Mucosa of rectum (tissue), 2 donors: ENCODE results near the gene FLYWCH2.

Experiments
- H3K27ac ChIP-seq, 2 donors: one replicate each; pipeline ENCODE4 v1.7.0; 2013; ENCODE audit warnings: inconsistent platforms in 2 of 2, low read depth in 2 of 2, low read length in 2 of 2
- H3K27me3 ChIP-seq, 2 donors: one replicate each; pipeline ENCODE4 v1.7.0; 2013; ENCODE audit warnings: low read length in 2 of 2; ENCODE audit not compliant: control insufficient read depth in 2 of 2, insufficient read depth in 2 of 2
- H3K36me3 ChIP-seq, 2 donors: one replicate each; pipeline ENCODE4 v1.7.0; 2013; ENCODE audit warnings: low read length in 2 of 2; ENCODE audit not compliant: control insufficient read depth in 2 of 2, insufficient read depth in 2 of 2
- H3K4me1 ChIP-seq, 2 donors: one replicate each; pipeline ENCODE4 v1.7.0; 2013; ENCODE audit warnings: low read length in 2 of 2, mild to moderate bottlenecking in 1 of 2; ENCODE audit not compliant: control insufficient read depth in 2 of 2, insufficient read depth in 2 of 2
- H3K4me3 ChIP-seq, 2 donors: one replicate each; pipeline ENCODE4 v1.7.0; 2013; ENCODE audit warnings: low read length in 2 of 2
- H3K9ac ChIP-seq, 2 donors: one replicate each; pipeline ENCODE4 v1.7.0; 2013; ENCODE audit warnings: low read length in 2 of 2, low read depth in 1 of 2, mild to moderate bottlenecking in 1 of 2
- H3K9me3 ChIP-seq, 2 donors: one replicate each; pipeline ENCODE4 v1.7.0; 2013; ENCODE audit warnings: low read length in 2 of 2; ENCODE audit not compliant: control insufficient read depth in 2 of 2
- donor health status: healthy.
- donor health status: Normal muscosa, but diverticular disease.

The FLYWCH2 gene, protein sequence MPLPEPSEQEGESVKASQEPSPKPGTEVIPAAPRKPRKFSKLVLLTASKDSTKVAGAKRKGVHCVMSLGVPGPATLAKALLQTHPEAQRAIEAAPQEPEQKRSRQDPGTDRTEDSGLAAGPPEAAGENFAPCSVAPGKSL

DNA sequence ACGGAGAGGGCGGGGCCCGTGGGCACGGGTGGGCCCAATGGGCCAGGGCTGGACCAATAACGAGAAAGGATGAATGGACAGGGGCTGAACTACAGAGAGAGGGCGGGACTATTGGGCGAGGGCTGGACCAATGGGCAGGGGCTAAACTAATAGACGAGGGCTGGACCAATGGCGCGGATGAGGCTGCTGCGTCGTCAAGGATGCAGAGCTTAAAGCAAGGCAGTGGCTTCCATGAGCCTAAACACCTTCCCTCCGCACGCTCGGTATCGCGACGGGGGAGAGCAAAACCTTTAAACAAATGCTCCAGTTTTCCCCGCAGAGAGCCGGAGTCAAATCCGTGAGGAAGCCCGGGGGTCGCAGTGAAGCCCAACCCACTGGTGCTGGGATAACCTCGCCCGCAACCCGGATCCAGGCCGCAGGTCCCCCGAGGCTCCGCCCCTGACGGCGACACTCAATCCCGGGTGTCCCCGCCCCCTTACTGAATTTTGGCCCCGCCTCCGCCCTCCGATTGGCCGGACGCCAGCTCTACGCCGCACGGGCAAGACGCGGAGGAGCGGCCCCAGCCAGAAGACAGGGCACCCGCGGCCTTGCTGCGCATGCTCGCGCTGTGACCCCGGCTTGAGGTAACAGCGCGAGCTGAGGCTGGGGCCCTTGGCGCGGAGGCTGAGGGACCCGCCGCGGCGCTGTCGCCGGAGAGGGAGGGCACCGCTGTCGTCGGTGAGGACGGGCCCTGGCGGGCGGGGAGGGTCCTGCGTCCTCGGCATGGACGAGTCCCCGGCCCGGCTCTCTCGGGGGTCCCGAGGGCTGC, at the start of gene FLYWCH2:
Gene FLYWCH2 (plus strand): TSS at position 566 of the 808 bp plus-strand sequence. CDS start 13,235 bp downstream, outside the sequence.
- Histone ChIP-seq H3K36me3 (no peaks in the 10 kb centered on the region), H3K9ac (peak within 1 kb of the TSS; percentile 86 to 93), H3K27ac (peak within 1 kb of the TSS; percentile 96 to 97), H3K4me1 (peaks cover 6 to 12% of the 10 kb centered on the region in 2 donors), H3K4me3 (peak within 1 kb of the TSS; percentile 90 to 94), H3K27me3 (no peaks in the 10 kb centered on the region), H3K9me3 (no peaks in the 10 kb centered on the region)

DNA sequence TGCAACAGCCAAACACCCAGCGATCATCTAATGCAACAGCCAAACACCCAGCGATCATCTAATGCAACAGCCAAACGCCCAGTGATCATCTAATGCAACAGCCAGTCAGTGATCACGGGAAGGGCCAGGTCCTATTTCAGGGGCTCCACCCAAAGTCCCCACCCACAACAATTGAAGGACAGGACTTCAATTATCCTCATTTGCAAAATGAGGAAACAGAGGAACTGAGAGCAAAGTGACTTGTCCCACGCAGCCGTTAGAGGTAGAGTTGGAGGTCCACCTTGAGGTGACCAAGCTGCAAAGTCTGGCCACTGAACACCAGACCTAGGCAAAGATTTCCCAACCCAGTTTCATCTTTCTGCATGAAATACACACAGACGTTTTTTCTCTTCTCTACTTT, 49.2 kb upstream of the FLYWCH2 start:
- no peak overlapping the region for H3K27ac ChIP-seq
- no peak overlapping the region for H3K4me3 ChIP-seq
- no peak overlapping the region for H3K9ac ChIP-seq
- H3K27me3 ChIP-seq = no peaks in the 10 kb centered on the region
- no peaks in the 10 kb centered on the region for H3K9me3 ChIP-seq
- H3K36me3 ChIP-seq = no peaks in the 10 kb centered on the region
- peaks cover 8 to 27% of the 10 kb centered on the region in 2 donors for H3K4me1 ChIP-seq

DNA sequence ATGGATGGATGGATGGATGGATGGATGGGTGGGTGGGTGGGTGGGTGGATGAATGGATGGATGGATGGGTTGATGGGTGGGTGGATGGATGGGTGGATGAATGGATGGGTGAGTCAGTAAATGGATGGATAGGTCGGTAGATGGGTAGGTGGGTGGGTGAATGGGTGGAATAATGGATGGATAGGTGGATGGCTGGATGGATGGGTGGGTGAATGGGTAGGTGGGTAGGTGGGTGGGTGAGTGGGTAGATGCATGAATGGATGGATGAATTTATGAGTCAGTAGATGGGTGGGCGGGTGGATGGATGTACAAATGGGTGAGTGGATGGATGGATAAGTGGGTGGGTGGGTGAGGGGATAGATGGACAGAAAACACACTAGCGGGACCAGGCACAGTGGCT, 48.0 kb upstream of the FLYWCH2 start:
- no peaks in the 10 kb centered on the region for H3K36me3 ChIP-seq
- H3K9me3 ChIP-seq = no peaks in the 10 kb centered on the region
- no peak overlapping the region for H3K4me3 ChIP-seq
- H3K4me1 ChIP-seq = peaks cover 4 to 19% of the 10 kb centered on the region in 2 donors
- H3K27me3 ChIP-seq = no peaks in the 10 kb centered on the region
- H3K9ac ChIP-seq = no peak overlapping the region
- no peak overlapping the region for H3K27ac ChIP-seq

DNA sequence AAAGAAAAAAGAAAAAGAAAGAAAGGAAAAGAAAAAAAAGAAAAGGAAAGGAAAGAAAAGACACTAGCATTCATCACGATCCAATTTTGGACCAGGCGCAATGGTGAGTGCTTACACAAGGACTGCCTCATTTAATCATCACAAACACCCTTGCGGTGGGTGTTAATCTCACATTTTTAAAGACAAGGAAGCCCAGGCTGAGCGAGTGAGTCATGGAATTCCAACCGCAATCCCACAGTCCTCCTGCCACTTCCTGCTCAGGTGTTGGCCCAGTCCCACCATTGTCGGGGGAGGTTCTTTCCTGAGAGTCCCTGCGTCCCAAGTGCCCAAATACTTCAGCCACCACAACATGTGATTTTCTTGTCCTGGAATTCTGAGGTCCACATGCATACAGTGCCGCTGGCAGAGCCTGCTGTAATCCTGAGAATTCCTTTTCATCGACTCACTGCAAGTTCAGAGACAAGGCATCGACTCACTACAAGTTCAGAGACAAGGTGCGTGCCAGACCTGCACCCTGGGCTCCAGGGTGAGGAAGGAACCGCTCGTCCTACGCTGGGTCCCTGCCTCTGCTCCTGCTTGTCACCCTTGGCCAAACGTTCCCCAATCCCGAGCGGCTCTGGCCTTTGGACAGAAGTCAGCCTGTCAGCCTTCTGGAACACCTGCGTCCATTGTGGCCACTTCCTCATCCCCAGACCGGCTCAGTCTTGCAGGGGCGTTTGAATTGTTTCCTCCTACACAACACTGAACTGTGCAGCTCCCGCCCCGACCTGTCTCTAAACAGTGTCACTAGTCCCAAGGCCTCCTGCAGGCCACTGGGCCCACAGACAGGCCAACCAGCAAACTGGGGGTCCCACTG, 47.1 kb upstream of the FLYWCH2 start:
- H3K4me3 ChIP-seq = no peak overlapping the region
- H3K27me3 ChIP-seq = no peaks in the 10 kb centered on the region
- no peak overlapping the region for H3K9ac ChIP-seq
- H3K4me1 ChIP-seq = peaks cover 0 to 13% of the 10 kb centered on the region in 2 donors
- H3K36me3 ChIP-seq = no peaks in the 10 kb centered on the region
- H3K27ac ChIP-seq = peak overlapping the region in 1 of 2 donors; percentile 2
- no peaks in the 10 kb centered on the region for H3K9me3 ChIP-seq

DNA sequence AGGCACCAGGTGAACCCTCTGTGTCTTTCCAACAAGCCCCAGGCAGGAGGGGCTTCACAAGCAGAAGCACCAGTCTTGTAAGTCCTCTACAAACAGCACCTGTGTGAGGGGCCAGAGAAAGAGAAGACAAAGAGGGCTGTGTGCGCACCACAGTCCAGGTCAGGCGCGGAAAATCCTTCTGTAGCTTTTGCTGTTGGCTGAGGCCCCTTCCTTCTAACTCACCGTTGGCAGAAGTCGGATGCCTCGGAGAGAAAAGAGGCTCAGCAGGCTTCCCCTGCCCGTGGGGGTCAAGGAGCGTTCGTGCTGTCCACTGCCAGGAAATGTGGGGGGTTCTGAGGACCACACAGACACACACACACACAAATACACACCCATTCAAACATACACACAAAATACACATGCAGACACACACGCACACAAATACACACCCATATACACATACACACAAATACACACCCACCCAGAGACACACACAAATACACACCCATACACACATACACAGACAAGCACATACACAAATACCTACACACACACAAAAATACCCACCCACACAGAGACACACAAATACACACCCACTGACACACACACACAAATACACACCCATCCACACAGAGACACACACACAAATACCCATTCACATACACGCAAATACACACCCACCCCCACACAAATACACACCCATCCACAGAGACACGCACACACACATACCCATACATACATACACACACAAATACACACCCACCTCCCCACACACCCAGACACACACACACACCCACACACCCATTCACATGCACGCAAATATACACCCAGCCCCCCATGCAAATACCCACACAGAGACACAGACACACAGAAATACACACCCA, 46.1 kb upstream of the FLYWCH2 start:
- Histone ChIP-seq H3K4me3 (no peak overlapping the region), H3K36me3 (no peaks in the 10 kb centered on the region), H3K9me3 (no peaks in the 10 kb centered on the region), H3K9ac (no peak overlapping the region), H3K4me1 (peaks cover 1 to 11% of the 10 kb centered on the region in 2 donors), H3K27ac (no peak overlapping the region), H3K27me3 (no peaks in the 10 kb centered on the region)

DNA sequence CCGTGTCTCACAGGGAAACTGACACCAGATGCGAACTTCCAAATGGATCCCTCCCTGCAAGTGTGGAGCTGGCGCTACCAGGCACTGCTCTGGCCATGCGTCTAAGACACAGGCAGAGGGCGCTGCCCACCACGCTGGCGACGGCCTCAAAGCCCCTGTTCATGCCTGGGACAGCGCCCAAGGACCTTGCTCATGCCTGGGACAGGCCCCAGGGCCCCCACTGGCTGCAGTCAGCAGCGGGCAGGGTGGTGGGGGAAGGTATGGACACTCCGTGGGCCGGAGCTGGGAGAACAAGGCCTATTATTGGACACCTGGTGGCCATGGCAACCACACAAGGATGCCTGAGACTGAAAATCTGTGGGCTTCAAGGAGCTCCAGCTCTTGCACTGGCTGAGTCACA, 44.1 kb upstream of the FLYWCH2 start:
- no peak overlapping the region for H3K4me3 ChIP-seq
- no peaks in the 10 kb centered on the region for H3K36me3 ChIP-seq
- H3K9ac ChIP-seq = no peak overlapping the region
- H3K27ac ChIP-seq = no peak overlapping the region
- H3K4me1 ChIP-seq = peaks cover 9 to 15% of the 10 kb centered on the region in 2 donors
- no peaks in the 10 kb centered on the region for H3K9me3 ChIP-seq
- no peaks in the 10 kb centered on the region for H3K27me3 ChIP-seq

DNA sequence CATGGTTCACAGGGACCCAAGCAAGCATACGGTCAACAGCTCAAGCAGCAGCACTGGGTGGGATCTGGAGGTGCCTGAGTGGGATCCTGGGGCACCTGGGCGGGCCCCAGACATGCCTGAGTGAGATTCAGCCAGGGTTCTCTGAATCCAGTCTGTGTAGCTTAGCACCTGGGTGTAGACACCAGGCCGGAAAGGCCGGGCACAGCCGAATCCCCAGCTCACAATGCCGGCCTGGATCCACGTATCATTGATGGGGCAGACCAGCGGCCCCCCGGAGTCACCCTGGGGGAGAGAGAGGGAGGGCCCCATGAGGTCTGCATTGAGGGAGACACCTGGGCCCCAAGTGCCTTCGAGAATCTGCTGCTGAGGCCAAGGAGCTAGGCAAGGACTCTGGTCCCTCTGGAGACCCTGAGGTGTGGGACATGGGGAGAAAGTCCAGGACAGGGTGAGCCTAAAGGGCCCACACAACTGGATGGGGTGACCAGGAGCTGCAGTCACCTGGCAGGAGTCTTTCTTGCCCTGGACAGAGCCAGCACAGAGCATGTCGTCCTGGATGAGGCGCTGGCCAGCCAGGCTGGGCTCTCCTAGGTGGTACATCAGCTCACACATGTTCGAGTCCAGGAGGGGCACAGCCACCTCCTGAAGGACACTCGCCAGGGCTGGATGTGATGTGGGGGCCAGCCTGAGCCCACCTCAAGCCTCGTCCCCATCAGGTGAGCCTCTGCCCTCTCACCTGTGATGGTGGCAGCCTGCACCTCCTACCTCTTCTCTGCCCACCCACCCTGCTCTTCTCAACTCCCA, 43.2 kb upstream of the FLYWCH2 start:
- Histone ChIP-seq H3K27ac (no peak overlapping the region), H3K9ac (no peak overlapping the region), H3K9me3 (no peaks in the 10 kb centered on the region), H3K27me3 (no peaks in the 10 kb centered on the region), H3K36me3 (no peaks in the 10 kb centered on the region), H3K4me3 (no peak overlapping the region), H3K4me1 (peaks cover 9 to 15% of the 10 kb centered on the region in 2 donors)

DNA sequence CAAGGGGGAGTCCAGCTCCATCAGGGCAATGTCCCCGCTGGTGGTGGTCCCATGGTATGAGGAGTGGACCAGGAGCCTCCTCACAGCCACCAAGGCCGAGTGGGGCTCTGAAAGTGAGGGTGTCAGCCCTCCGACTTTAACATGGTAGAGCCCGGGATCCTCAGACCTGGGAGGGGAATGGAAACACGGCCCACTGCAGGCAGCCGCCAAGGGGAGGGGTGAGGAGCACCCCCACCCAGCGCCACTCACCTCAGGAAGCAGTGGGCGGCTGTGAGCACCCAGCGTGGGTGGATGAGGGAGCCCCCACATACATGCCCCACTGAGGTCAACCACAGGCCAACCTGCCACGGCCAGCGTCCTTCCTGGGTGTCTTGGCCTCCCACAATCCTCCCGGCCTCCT, 42.1 kb upstream of the FLYWCH2 start:
- Histone ChIP-seq H3K4me3 (no peak overlapping the region), H3K27ac (no peak overlapping the region), H3K4me1 (peaks cover 8 to 9% of the 10 kb centered on the region in 2 donors), H3K9ac (no peak overlapping the region), H3K27me3 (no peaks in the 10 kb centered on the region), H3K36me3 (no peaks in the 10 kb centered on the region), H3K9me3 (no peaks in the 10 kb centered on the region)
